H1 (cell line): ENCODE results near the gene MYO3A. TPM values are rescaled to one million over a fixed set of nuclear protein-coding genes. Genes with fewer than 3 reads are reported as not detected.

ENCODE experiments used
- CTCF ChIA-PET: fragments of 300-600 bp; sonication (Branson Sonifier 250); formaldehyde crosslinking; loops from one replicate; lab custom pipeline; 2021; ENCODE audit not compliant: partially characterized antibody; lab: Charles Lee
- POLR2A ChIA-PET: fragments of 300-600 bp; sonication (Branson Sonifier 250); formaldehyde crosslinking; loops from one replicate; lab custom pipeline; 2021; ENCODE audit warnings: inconsistent platforms; ENCODE audit not compliant: partially characterized antibody; lab: Charles Lee
- DNase-seq, 2 experiments: peaks; one replicate each; pipeline versions ENCODE4 v3.0.0 to v3.0.0-alpha.2; 2010 to 2022; ENCODE audit warnings: low spot score in 2 of 2, low read depth in 1 of 2, mixed read lengths in 1 of 2
- FAIRE-seq: peaks from 2 replicates; lab custom pipeline; 2011; peaks lifted over from hg19 to GRCh38; lab: Jason Lieb, UNC
- H2AFZ ChIP-seq: 2 replicates; pipeline ENCODE4 v1.8.1; 2012; ENCODE audit warnings: low read length, inconsistent platforms
- H2AK5ac ChIP-seq: 2 replicates; pipeline ENCODE4 v1.6.1; 2013; ENCODE audit warnings: low read depth, low read length
- H2BK120ac ChIP-seq: replicated peaks from 2 replicates; pipeline ENCODE3; 2013; ENCODE audit warnings: low read depth, low read length, inconsistent platforms
- H2BK12ac ChIP-seq: 2 replicates; pipeline ENCODE4 v1.6.1; 2013; ENCODE audit warnings: low read depth, low read length
- H2BK15ac ChIP-seq: 2 replicates; pipeline ENCODE4 v1.6.1; 2013; ENCODE audit warnings: low read length
- H2BK20ac ChIP-seq: 2 replicates; pipeline ENCODE4 v1.6.1; 2013; ENCODE audit warnings: low read length
- H2BK5ac ChIP-seq: 2 replicates; pipeline ENCODE4 v1.6.1; 2013; ENCODE audit warnings: low read depth, low read length
- H3K14ac ChIP-seq: 2 replicates; pipeline ENCODE4 v1.6.1; 2013; ENCODE audit warnings: inconsistent platforms; ENCODE audit not compliant: insufficient read length
- H3K18ac ChIP-seq: 2 replicates; pipeline ENCODE4 v1.6.1; 2013; ENCODE audit warnings: low read length; ENCODE audit errors: extremely low read depth
- H3K23ac ChIP-seq: 2 replicates; pipeline ENCODE4 v1.6.1; 2013; ENCODE audit warnings: inconsistent platforms; ENCODE audit not compliant: insufficient read length
- H3K23me2 ChIP-seq: 2 replicates; pipeline ENCODE4 v1.6.1; 2013; ENCODE audit warnings: low read depth, low read length
- H3K27ac ChIP-seq: 2 replicates; pipeline ENCODE4 v1.6.1; 2011; ENCODE audit warnings: low read depth, low read length, inconsistent platforms
- H3K27me3 ChIP-seq, 4 experiments: replicated peaks in 1 of 4; 1 replicate in 1 of 4; 2 replicates in 3 of 4; pipeline versions ENCODE4 v1.6.1 to v1.8.1; 2011 to 2013; ENCODE audit warnings: low read length in 3 of 4, mild to moderate bottlenecking in 3 of 4, inconsistent platforms in 2 of 4, mixed read lengths in 2 of 4, moderate library complexity in 1 of 4; ENCODE audit not compliant: control insufficient read depth in 3 of 4, insufficient read depth in 3 of 4; ENCODE audit errors: extremely low read depth in 1 of 4
- H3K36me3 ChIP-seq, 4 experiments: 2 replicates each; pipeline versions ENCODE4 v1.6.1 to v1.8.1; 2011 to 2013; ENCODE audit warnings: mild to moderate bottlenecking in 4 of 4, low read length in 3 of 4, moderate library complexity in 2 of 4, control low read depth in 1 of 4, inconsistent platforms in 1 of 4; ENCODE audit not compliant: insufficient read depth in 4 of 4, control insufficient read depth in 2 of 4
- H3K4ac ChIP-seq: replicated peaks from 2 replicates; pipeline ENCODE3; 2013; ENCODE audit warnings: low read length, low read depth, mixed read lengths, inconsistent platforms; ENCODE audit not compliant: insufficient read length
- H3K4me1 ChIP-seq, 4 experiments: replicated peaks in 1 of 4; 1 replicate in 1 of 4; 2 replicates in 3 of 4; pipeline versions ENCODE4 v1.6.1 to v1.8.1; 2011 to 2013; ENCODE audit warnings: low read length in 3 of 4, inconsistent platforms in 2 of 4, mixed read lengths in 1 of 4; ENCODE audit not compliant: insufficient read depth in 4 of 4, control insufficient read depth in 3 of 4
- H3K4me2 ChIP-seq, 2 experiments: 2 replicates each; pipeline versions ENCODE4 v1.6.1 to v1.8.1; 2011 to 2013; ENCODE audit warnings: low read depth in 2 of 2, low read length in 2 of 2, control low read depth in 1 of 2, inconsistent platforms in 1 of 2, mild to moderate bottlenecking in 1 of 2; ENCODE audit not compliant: insufficient read depth in 1 of 2
- H3K4me3 ChIP-seq, 4 experiments: fragments of 200-600, 300-600 bp in 1 of 4; sonication (generic), shearing (Covaris generic), sonication (Bioruptor Twin) in 1 of 4; 2 replicates each; pipeline versions ENCODE4 v1.5.1 to v1.8.1; 2011 to 2016; ENCODE audit warnings: low read length in 4 of 4, low read depth in 3 of 4, control low read depth in 2 of 4, inconsistent platforms in 2 of 4, mild to moderate bottlenecking in 2 of 4, mixed read lengths in 1 of 4, moderate library complexity in 1 of 4; ENCODE audit not compliant: insufficient read depth in 2 of 4; ENCODE audit errors: extremely low read depth in 1 of 4
- H3K56ac ChIP-seq: replicated peaks from 2 replicates; pipeline ENCODE3; 2013; ENCODE audit warnings: low read depth, mild to moderate bottlenecking, mixed read lengths, low read length, inconsistent platforms; ENCODE audit not compliant: insufficient read length
- H3K79me1 ChIP-seq: 2 replicates; pipeline ENCODE4 v1.6.1; 2013; ENCODE audit warnings: low read depth, low read length, control low read depth
- H3K79me2 ChIP-seq, 2 experiments: 2 replicates each; pipeline versions ENCODE4 v1.6.1 to v1.8.1; 2012 to 2013; ENCODE audit warnings: low read length in 2 of 2, mild to moderate bottlenecking in 2 of 2, inconsistent platforms in 1 of 2; ENCODE audit not compliant: insufficient read depth in 2 of 2, control insufficient read depth in 1 of 2
- H3K9ac ChIP-seq, 4 experiments: replicated peaks in 1 of 4; 1 replicate in 1 of 4; 2 replicates in 3 of 4; pipeline versions ENCODE4 v1.6.1 to v1.8.1; 2011 to 2013; ENCODE audit warnings: low read depth in 3 of 4, low read length in 3 of 4, control low read depth in 2 of 4, mild to moderate bottlenecking in 2 of 4, moderate library complexity in 2 of 4, inconsistent platforms in 1 of 4; ENCODE audit errors: extremely low read depth in 1 of 4
- H3K9me3 ChIP-seq, 2 experiments: 2 replicates each; pipeline versions ENCODE4 v1.6.1 to v1.8.1; 2012 to 2013; ENCODE audit warnings: mild to moderate bottlenecking in 2 of 2, moderate library complexity in 2 of 2, control low read depth in 1 of 2, inconsistent platforms in 1 of 2, low read depth in 1 of 2, low read length in 1 of 2, mixed read lengths in 1 of 2; ENCODE audit not compliant: insufficient read depth in 2 of 2
- H4K20me1 ChIP-seq, 2 experiments: replicated peaks in 1 of 2; 2 replicates each; pipeline versions ENCODE3 to v1.8.1; 2011 to 2013; ENCODE audit warnings: inconsistent platforms in 2 of 2, low read length in 2 of 2, mild to moderate bottlenecking in 1 of 2; ENCODE audit not compliant: insufficient read depth in 2 of 2, control insufficient read depth in 1 of 2
- H4K5ac ChIP-seq: 2 replicates; pipeline ENCODE4 v1.6.1; 2013; ENCODE audit warnings: low read length, low read depth, mixed read lengths, inconsistent platforms; ENCODE audit not compliant: insufficient read length
- H4K8ac ChIP-seq: 2 replicates; pipeline ENCODE4 v1.8.0; 2013; ENCODE audit warnings: mild to moderate bottlenecking, moderate library complexity, low read length, inconsistent platforms; ENCODE audit not compliant: insufficient read depth; ENCODE audit errors: extremely low read depth
- H4K91ac ChIP-seq: replicated peaks from 2 replicates; pipeline ENCODE3; 2013; ENCODE audit warnings: low read length, mixed read lengths, inconsistent platforms; ENCODE audit not compliant: insufficient read length
- BACH1 ChIP-seq: IDR thresholded peaks from 2 replicates; pipeline ENCODE4 v1.6.1; 2012; ENCODE audit warnings: low read length, improper control_type of control experiment
- NRF1 ChIP-seq: IDR thresholded peaks from 2 replicates; pipeline ENCODE4 v1.6.1; 2011; ENCODE audit warnings: mild to moderate bottlenecking, low read depth, low read length, improper control_type of control experiment
- POLR2A ChIP-seq, 2 experiments: IDR thresholded peaks; 1 replicate in 1 of 2; 2 replicates in 1 of 2; pipeline ENCODE4 v1.6.1; 2011; ENCODE audit warnings: low read depth in 2 of 2, low read length in 2 of 2, mild to moderate bottlenecking in 2 of 2; ENCODE audit errors: control extremely low read depth in 1 of 2
- POU5F1 ChIP-seq: IDR thresholded peaks from 2 replicates; pipeline ENCODE4 v1.6.1; 2011; ENCODE audit warnings: low read depth, mild to moderate bottlenecking, low read length, moderate library complexity
- RAD21 ChIP-seq, 2 experiments: IDR thresholded peaks in 1 of 2; conservative IDR thresholded peaks in 1 of 2; 2 replicates each; pipeline ENCODE4 v1.6.1; 2011; ENCODE audit warnings: low read depth in 2 of 2, low read length in 2 of 2, improper control_type of control experiment in 1 of 2, inconsistent platforms in 1 of 2, mild to moderate bottlenecking in 1 of 2, moderate library complexity in 1 of 2
- RBBP5 ChIP-seq: IDR thresholded peaks from 2 replicates; pipeline ENCODE4 v1.7.1; 2012; ENCODE audit warnings: low read depth, mild to moderate bottlenecking, inconsistent platforms, low read length, moderate library complexity, borderline replicate concordance
- RXRA ChIP-seq: IDR thresholded peaks from 2 replicates; pipeline ENCODE4 v1.6.1; 2011; ENCODE audit warnings: low read depth, mild to moderate bottlenecking, low read length, moderate library complexity; ENCODE audit not compliant: insufficient read depth
- TEAD4 ChIP-seq: IDR thresholded peaks from 2 replicates; pipeline ENCODE4 v1.6.1; 2012; ENCODE audit warnings: low read depth, low read length, inconsistent platforms, mixed read lengths
- WGBS, 2 experiments: shearing (Covaris generic) in 1 of 2; methylation state at CpG; one replicate each; pipeline versions ENCODE4 v1.1.6 to v1.1.7; 2013 to 2015; ENCODE audit warnings: low lambda C conversion rate in 2 of 2, mixed read lengths in 2 of 2, inconsistent platforms in 1 of 2, low coverage in 1 of 2, missing lambda C conversion rate in 1 of 2; ENCODE audit not compliant: insufficient replicate concordance in 2 of 2, insufficient coverage in 1 of 2, insufficient read length in 1 of 2; ENCODE audit errors: extremely low coverage in 1 of 2, missing lambda C conversion rate in 1 of 2; 5-methylcytosine and 5-hydroxymethylcytosine counted together
- polyA plus RNA-seq, 7 experiments: library from polyadenylated mRNA; depleted of rRNA in 3 of 7; stranded (reverse) in 5 of 7; unstranded in 2 of 7; fragments of >200 nt in 5 of 7; fragments of 200-250 nt in 2 of 7; gene quantifications; 1 replicate in 5 of 7; 2 replicates in 1 of 7; 4 replicates in 1 of 7; pipeline versions ENCODE4 v1.2.1 to v1.2.3, GENCODE V29; 2011 to 2013; ENCODE audit warnings: missing spikeins in 2 of 7, mixed read lengths in 2 of 7
- total RNA-seq: library from RNA; stranded (reverse); fragmentation: NEBNext Ultra II Directional; extraction: Animal tissue kit (Norgen Biotek cat#: 25700); gene quantifications from 2 replicates; pipeline ENCODE4 v1.2.1, GENCODE V29; 2021
- TF ChIP-seq, protein P1 (sequence below): IDR thresholded peaks from 2 replicates; pipeline ENCODE4 v1.6.1; 2012; ENCODE audit warnings: low read length, inconsistent platforms
- TF ChIP-seq, protein P2 (sequence below), 3 experiments: IDR thresholded peaks; 1 replicate in 2 of 3; 2 replicates in 1 of 3; pipeline versions ENCODE4 v1.5.1 to v1.6.1; 2011; ENCODE audit warnings: low read length in 3 of 3, mild to moderate bottlenecking in 3 of 3, inconsistent platforms in 2 of 3, low read depth in 1 of 3, moderate library complexity in 1 of 3; ENCODE audit not compliant: insufficient read depth in 1 of 3; ENCODE audit errors: control extremely low read depth in 1 of 3

The MYO3A gene
- total and polyA plus RNA-seq, 2 of the 8 experiments (the other 6 are each of a cell fraction or from before 2014, with no cell fraction given), result 3.9 to 5.3 TPM

DNA sequence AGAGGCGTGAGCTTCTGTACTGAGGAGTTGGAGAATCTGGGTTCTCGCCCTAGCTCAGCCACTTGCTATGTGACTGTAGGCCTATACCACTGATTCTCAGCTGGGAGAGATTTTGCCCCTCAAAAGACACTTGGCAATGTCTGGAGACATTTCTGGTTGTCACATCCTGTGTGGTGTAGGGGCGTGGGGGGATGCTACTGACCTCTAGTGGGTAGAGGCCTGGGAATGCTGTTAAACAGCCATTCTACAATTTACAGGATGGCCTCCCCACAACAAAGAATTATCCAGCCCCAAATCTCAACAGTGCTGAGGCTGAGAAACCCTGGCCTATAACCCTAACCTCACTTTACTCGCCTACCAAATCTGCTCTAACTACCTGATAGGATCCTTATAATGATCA, 223.7 kb downstream of the MYO3A start:
- Histone ChIP-seq H3K14ac (no peak overlapping the region), H3K56ac (no peak overlapping the region), H3K9ac (no peak overlapping the region), H2BK5ac (no peak overlapping the region), H3K27me3 (no peaks in the 10 kb centered on the region), H3K23ac (no peak overlapping the region), H2AK5ac (no peak overlapping the region), H2AFZ (no peak overlapping the region), H2BK20ac (no peak overlapping the region), H4K20me1 (no peaks in the 10 kb centered on the region), H4K91ac (no peak overlapping the region), H2BK120ac (no peak overlapping the region), H3K4me1 (no peaks in the 10 kb centered on the region; a peak in 1 of 7 replicates), H4K5ac (no peak overlapping the region), H3K36me3 (no peaks in the 10 kb centered on the region), H3K9me3 (no peaks in the 10 kb centered on the region), H3K4me2 (no peak overlapping the region), H2BK12ac (no peak overlapping the region), H3K79me1 (no peaks in the 10 kb centered on the region), H4K8ac (no peak overlapping the region), H2BK15ac (no peak overlapping the region), H3K79me2 (no peaks in the 10 kb centered on the region), H3K18ac (no peak overlapping the region), H3K23me2 (no peaks in the 10 kb centered on the region), H3K27ac (no peak overlapping the region), H3K4ac (no peak overlapping the region), H3K4me3 (no peak overlapping the region)
- DNase-seq (no peak), FAIRE-seq (no peak)
- 72% methylated on average over 4 of the region's 4 CpGs; no CpG with 5 or more reads in 1 of the 2 experiments for WGBS, 2 experiments
- POLR2A ChIA-PET, result no interaction called here
- CTCF ChIA-PET, result interaction anchor here (0.6 to 3.5 kb wide), 16 partner anchors 9 to 454 kb away, joined by 3 to 15 read pairs (median 4); no protein-coding TSS in a partner anchor
- TF ChIP-seq BACH1 (no peak), RAD21 (IDR thresholded peaks at IDR 0.05 in 1 of 2, conservative IDR thresholded peaks at IDR 0.05 in 1 of 2; ENCODE audit: low read depth in 2 of 2, low read length in 2 of 2) (peak; percentile 54 to 58), POLR2A (IDR thresholded peaks at IDR 0.05; ENCODE audit: control extremely low read depth in 1 of 2, low read depth in 2 of 2, low read length in 2 of 2) (no peak), RBBP5 (no peak), POU5F1 (no peak), NRF1 (no peak), TEAD4 (no peak), RXRA (no peak)
- TF ChIP-seq, protein P1, sequence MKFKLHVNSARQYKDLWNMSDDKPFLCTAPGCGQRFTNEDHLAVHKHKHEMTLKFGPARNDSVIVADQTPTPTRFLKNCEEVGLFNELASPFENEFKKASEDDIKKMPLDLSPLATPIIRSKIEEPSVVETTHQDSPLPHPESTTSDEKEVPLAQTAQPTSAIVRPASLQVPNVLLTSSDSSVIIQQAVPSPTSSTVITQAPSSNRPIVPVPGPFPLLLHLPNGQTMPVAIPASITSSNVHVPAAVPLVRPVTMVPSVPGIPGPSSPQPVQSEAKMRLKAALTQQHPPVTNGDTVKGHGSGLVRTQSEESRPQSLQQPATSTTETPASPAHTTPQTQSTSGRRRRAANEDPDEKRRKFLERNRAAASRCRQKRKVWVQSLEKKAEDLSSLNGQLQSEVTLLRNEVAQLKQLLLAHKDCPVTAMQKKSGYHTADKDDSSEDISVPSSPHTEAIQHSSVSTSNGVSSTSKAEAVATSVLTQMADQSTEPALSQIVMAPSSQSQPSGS, result no peak
- TF ChIP-seq, protein P2, sequence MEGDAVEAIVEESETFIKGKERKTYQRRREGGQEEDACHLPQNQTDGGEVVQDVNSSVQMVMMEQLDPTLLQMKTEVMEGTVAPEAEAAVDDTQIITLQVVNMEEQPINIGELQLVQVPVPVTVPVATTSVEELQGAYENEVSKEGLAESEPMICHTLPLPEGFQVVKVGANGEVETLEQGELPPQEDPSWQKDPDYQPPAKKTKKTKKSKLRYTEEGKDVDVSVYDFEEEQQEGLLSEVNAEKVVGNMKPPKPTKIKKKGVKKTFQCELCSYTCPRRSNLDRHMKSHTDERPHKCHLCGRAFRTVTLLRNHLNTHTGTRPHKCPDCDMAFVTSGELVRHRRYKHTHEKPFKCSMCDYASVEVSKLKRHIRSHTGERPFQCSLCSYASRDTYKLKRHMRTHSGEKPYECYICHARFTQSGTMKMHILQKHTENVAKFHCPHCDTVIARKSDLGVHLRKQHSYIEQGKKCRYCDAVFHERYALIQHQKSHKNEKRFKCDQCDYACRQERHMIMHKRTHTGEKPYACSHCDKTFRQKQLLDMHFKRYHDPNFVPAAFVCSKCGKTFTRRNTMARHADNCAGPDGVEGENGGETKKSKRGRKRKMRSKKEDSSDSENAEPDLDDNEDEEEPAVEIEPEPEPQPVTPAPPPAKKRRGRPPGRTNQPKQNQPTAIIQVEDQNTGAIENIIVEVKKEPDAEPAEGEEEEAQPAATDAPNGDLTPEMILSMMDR (IDR thresholded peaks at IDR 0.05; ENCODE audit: control extremely low read depth in 1 of 3, insufficient read depth in 1 of 3, low read depth in 1 of 3, low read length in 3 of 3), result peak; percentile 33 to 47 (median 33)
